Measurements from ENCODE around the gene ABCC6.
"Not testable (repeated sequence)": the region's sequence is repeated elsewhere in the genome, so short reads cannot be mapped to it uniquely, and the experiment has no call there.

ABCC6 gene

DNA sequence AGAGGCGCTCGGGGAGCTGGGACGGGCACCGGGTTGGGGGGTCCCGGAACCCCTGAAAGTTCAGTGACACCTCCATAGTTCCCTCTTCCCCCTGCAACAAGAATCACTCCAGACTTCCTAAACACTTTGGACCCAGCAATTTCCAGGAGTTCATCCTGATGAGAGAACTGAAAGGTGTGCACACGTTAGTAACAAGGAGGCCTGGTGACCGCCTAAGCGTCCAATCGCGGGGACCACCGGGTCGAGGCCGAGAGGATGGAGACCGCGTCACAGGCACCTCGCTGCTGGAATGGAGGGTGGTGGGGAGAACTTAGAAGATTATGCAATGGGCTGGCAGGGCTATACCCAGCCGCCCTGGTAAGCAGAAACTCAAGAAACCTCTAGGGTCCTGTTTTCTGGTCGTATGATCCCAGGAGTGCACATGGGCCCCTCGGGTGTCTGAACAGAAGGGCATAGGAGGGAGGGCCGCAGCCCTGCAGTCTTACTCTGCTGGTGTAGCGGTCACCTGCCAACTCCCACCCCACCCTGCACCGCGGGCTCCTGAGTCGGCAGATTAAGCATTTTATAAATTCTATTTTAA is 458 bp upstream of the ABCC6 start:
- not testable (repeated sequence) for DNase-seq (ENCODE audit: low read depth in 1 of 2, low spot score in 1 of 2)

- not testable (repeated sequence) for DNase-seq (ENCODE audit: low read depth in 1 of 2, low spot score in 1 of 2)
These were observed 1.9 kb downstream of the ABCC6 start for GRCh38 chr16:16221382-16221781.

- not testable (repeated sequence) for DNase-seq (ENCODE audit: low read depth in 1 of 2, low spot score in 1 of 2)
These were observed 2.8 kb downstream of the ABCC6 start for GRCh38 chr16:16220449-16220848.

GRCh38 chr16:16218787-16219186 is 4.5 kb downstream of the ABCC6 start:
- not testable (repeated sequence) for DNase-seq (ENCODE audit: low read depth in 1 of 2, low spot score in 1 of 2)

DNA sequence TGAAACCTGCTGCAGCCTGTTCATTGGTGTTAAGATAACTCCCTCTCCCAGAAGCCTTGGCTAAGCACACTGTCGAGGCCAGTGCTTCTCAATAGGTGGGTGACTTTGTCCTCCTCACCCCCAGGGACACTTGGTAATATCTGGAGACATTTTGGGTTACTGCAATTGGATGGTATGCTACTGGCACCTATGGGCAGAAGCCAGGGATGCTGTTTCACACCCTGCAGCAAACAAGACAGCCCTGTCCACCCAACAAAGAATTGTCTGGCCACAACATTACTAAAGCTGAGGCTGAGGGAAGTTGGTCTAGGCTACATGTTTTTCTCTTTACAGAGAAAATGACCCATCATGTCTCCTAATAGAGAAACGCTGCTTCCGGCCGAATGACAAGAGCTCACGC is 4.9 kb downstream of the ABCC6 start:
- DNase-seq (ENCODE audit: low read depth in 1 of 2, low spot score in 1 of 2): not testable (repeated sequence)

- not testable (repeated sequence) for DNase-seq (ENCODE audit: low read depth in 1 of 2, low spot score in 1 of 2)
These were observed 9.4 kb downstream of the ABCC6 start for GRCh38 chr16:16213863-16214293.

GRCh38 chr16:16211404-16211803 is 11.9 kb downstream of the ABCC6 start:
- not testable (repeated sequence) for DNase-seq (ENCODE audit: low read depth in 1 of 2, low spot score in 1 of 2)

- DNase-seq (ENCODE audit: low read depth in 1 of 2, low spot score in 1 of 2): not testable (repeated sequence)
These were observed 14.8 kb downstream of the ABCC6 start for GRCh38 chr16:16208461-16208860.

DNA sequence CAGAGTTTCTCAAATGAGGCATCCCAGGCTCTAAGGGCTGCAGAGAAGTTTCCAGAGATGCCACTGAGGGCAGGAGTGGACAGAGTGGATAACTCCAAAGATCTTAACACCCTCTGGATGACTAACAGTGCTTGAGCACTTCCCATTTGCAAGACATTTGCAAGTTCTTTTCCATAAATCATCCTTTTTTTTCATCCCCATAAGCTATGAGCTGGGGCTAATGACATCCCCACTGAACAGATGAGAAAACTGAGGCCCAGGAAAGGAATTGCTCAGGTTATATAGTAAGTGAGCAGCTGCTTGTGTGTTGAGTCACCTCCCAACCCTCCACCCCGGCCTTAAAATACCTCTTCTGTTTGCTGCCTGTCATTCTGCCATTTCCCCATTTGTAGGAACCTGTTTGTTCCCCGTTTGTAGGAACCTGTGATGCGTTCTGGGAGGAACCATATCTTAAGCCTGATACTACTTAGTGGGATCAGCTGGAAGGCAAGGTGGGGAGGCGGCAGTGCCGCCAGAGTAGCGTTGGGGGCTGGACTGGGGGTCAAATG is 15.4 kb downstream of the ABCC6 start:
- DNase-seq (ENCODE audit: low read depth in 1 of 2, low spot score in 1 of 2): not testable (repeated sequence)

DNA sequence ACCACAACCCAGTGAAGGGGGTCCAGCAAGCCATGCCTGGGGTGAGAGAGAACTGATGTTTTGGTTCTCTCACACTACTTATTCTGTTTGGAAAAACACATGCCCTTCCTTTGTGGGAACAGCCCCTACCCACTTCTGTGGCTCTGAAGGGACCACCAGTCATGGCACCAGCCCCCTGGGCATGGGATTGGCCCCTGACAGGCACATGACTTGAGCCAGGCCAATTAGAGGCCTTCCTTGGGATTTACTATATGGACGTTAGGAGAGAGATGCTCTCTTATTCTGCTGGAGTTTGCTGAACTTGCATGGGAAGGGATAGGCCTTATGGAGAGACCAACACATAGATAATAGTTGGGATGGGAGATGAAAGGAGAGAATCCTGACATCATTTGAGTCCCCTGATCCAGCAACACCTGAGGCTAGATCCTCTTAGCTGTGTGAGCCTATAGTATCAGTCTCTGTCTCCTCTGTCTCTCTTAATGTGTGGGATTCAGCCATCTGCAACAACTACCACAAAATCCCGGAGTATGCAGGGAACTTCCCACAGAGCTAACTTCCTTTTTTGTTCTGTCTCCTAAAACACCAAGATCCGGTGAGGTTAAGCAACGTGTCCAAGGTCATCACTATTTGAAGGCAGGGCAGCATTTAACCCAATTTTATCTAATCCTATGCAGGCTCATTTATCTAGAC is 16.1 kb downstream of the ABCC6 start:
- DNase-seq (ENCODE audit: low read depth in 1 of 2, low spot score in 1 of 2): not testable (repeated sequence)

GRCh38 chr16:16205864-16206263 is 17.4 kb downstream of the ABCC6 start:
- DNase-seq (ENCODE audit: low read depth in 1 of 2, low spot score in 1 of 2): not testable (repeated sequence)

- DNase-seq (ENCODE audit: low read depth in 1 of 2, low spot score in 1 of 2): not testable (repeated sequence)
These were observed 18.7 kb downstream of the ABCC6 start for GRCh38 chr16:16204552-16204951.

DNA sequence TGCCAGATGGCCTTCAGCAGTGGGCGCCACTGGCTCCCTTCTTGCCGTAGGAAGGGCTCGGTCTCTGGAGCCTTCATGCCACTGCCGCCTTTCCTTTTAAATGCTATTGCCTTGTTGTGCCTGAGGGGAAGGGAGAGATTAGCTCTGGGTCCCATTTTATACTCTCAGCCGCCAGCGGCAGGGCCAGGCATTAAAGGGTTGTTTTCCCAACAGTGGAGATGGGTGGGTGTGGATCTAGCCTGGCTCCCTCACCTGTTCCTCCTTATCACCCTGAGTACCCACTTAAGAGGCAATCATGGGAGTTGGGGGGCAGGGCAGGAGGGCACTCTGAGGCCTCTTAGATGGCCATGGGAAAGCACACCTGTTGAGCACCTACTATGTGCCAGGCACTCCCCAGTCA is 19.8 kb downstream of the ABCC6 start:
- DNase-seq (ENCODE audit: low read depth in 1 of 2, low spot score in 1 of 2): not testable (repeated sequence)

DNA sequence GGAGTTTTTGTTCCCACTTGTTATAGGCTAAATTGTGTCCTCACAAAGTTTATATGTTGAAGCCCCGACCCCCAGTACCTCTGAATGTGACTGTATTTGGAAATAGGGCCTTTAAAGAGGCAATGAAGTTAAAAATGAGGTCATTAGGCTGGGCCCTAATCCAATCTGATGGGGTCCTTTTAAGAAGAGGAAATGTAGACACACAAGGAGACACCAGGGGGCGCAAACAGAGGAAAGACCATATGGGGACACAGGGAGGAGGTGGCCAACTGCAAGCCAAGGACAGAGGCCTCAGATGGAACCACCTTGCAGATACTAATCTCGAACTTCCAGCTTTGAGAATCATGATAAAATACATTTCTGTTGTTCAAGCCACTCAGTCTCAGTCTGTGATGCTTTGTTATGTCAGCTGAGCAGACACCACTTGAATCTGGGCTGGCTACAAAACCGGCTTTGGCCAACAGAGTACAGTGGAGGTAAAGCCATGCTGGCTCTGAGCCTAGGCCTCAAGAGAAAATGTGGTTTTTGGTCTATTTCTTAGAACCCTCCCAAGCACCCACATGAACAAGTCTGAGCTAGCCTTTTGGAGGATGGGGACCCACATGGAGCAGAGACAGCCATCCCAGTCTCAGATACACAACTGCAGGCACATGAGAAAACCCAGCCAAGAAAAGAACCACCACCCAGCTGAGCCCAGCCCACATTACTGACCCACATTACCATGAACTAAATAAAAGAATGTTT is 20.7 kb downstream of the ABCC6 start:
- not testable (repeated sequence) for DNase-seq (ENCODE audit: low read depth in 1 of 2, low spot score in 1 of 2)

DNA sequence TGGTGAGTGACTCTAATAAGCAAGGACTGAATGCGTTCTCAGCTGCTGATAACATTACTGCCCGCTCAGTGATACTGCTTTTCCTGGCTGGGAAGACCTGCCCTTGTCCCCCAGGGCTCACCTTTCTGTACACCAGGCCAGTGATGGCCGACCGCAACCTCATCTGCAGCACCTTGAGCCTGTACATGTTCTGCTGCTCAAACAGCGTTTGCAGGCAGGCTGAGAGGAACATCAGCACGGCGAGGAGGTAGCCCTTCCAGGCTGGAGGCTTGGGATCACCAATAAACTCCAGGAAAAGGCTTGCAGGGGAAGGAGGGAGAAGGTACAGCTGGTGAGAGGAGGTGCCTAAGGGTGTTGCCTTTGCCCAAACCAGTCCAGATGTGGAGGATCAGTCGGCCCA is 21.4 kb downstream of the ABCC6 start:
- not testable (repeated sequence) for DNase-seq (ENCODE audit: low read depth in 1 of 2, low spot score in 1 of 2)

GRCh38 chr16:16200391-16200790 is 22.9 kb downstream of the ABCC6 start:
- DNase-seq (ENCODE audit: low read depth in 1 of 2, low spot score in 1 of 2): not testable (repeated sequence)

DNA sequence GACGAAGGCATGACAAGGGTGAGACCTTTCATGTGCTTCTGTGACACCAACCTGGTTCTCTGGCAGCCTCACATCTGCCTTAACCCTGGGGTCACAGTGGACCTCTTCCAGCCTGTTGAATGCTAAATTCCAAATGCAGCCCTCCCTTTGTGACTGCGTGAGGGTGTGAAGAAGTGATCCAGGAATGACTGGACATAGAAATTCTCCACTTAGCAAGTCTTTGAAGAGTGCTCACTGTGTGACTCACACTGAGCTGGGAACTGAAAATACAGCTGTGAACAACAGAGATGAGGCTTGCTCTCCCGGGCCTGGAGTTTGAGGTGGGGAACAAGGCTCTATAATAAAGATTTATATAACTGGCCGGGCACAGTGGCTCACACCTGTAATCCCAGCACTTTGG is 23.9 kb downstream of the ABCC6 start:
- DNase-seq (ENCODE audit: low read depth in 1 of 2, low spot score in 1 of 2): not testable (repeated sequence)

- DNase-seq (ENCODE audit: low read depth in 1 of 2, low spot score in 1 of 2): no peak
These were observed 25.3 kb downstream of the ABCC6 start for GRCh38 chr16:16197966-16198365.

DNA sequence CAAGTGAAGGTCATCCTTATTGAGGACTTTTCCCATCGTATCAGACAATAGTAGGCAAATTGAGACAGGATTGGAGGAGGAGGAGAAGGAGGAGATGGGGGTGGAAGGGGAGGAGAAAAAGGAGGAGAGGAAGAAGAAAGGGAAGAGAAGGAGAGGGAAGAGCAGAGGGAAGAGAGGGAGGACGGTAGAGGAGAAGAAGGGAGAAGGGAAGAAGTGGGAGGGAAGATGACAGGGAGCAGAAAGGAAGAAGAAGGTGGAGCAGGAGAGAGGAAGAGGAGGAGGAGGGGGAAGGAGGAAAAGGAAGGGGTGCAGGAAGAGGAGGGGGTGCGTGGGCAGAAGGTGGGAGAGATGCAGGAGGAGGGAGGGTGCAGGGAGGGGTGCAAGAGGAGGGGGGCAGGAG is 26.0 kb downstream of the ABCC6 start:
- no peak for DNase-seq (ENCODE audit: low read depth in 1 of 2, low spot score in 1 of 2)

DNA sequence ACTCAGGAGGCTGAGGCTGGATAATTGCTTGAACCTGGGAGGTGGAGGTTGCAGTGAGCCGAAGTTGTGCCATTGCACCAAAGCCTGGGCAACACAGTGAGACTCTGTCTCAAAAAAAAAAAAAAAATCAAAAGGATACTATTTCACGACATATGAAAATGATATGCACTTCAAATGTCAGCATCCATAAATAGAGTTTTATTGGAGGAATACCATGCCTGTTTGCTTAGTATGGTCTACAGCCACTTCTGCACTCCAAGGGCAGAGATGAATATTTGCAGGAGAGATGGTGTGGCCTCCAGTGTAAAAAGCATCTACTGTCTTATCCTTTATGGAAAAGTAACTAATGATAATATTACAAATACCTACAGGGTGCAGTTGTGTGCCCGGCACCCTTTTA is 27.2 kb downstream of the ABCC6 start:
- no peak for DNase-seq (ENCODE audit: low read depth in 1 of 2, low spot score in 1 of 2)

- no peak for DNase-seq (ENCODE audit: low read depth in 1 of 2, low spot score in 1 of 2)
These were observed 31.7 kb downstream of the ABCC6 start for GRCh38 chr16:16191493-16192167.
